ENCODE results near the gene TMEM19. TPM values are rescaled to one million over a fixed set of nuclear protein-coding genes. Genes with fewer than 3 reads are reported as not detected.

The TMEM19 gene
- polyA plus RNA-seq, 1 of the 3 experiments (the other 2 are of a cell fraction): 12.6 TPM

DNA sequence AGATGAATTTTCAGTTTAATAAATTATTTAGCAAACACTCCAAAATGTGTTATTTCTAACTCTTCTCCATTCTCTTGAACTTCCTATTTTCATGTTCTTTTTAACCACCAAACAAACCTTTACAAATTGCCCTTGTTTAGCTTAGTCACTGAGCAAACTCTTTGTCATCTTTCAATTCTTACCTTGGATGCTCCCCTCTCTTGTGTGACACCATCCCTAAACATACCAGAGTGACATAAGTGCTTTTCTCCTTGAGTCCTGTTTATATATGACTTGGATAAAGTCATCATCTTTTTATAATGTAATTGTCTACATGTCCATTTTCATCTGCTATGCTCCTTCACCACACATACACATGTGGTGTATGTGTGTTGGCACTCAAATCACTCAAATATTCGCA is 3.4 kb upstream of the TMEM19 start:
- no peak for DNase-seq
- H4K20me1 ChIP-seq (ENCODE audit: insufficient read depth): no peaks in the 10 kb centered on the region
- H3K4me1 ChIP-seq (ENCODE audit: control insufficient read depth in 1 of 2, insufficient read depth in 2 of 2, low read depth in 1 of 2, low read length in 1 of 2): peaks cover 0 to 2% of the 10 kb centered on the region in 2 experiments; a peak in 1 of 4 replicates
- H2AFZ ChIP-seq (ENCODE audit: low read depth): no peak overlapping the region
- TF ChIP-seq FOSL2 (IDR thresholded peaks at IDR 0.05; ENCODE audit: borderline replicate concordance, low read depth): no peak
- no peak for TF ChIP-seq REST (IDR thresholded peaks at IDR 0.05; ENCODE audit: low read depth, low read length)
- no peak for TF ChIP-seq EP300 (IDR thresholded peaks at IDR 0.05; ENCODE audit: borderline replicate concordance in 1 of 2, low read depth in 1 of 2, low read length in 1 of 2)
- TF ChIP-seq POLR2AphosphoS5 (IDR thresholded peaks at IDR 0.05; ENCODE audit: low read depth, low read length): no peak
- no peak for TF ChIP-seq MXI1 (IDR thresholded peaks at IDR 0.05; ENCODE audit: low read depth, low read length)
- peaks cover 5% of the 10 kb centered on the region for H3F3A ChIP-seq (replicated peaks; ENCODE audit: insufficient read depth)
- H3K27ac ChIP-seq (ENCODE audit: low read depth in 2 of 2, low read length in 1 of 2): no peak overlapping the region
- H3K9ac ChIP-seq: no peak overlapping the region
- no peak overlapping the region for H3K4me3 ChIP-seq (ENCODE audit: low read depth in 2 of 2, low read length in 1 of 2)
- H3K27me3 ChIP-seq (ENCODE audit: insufficient read depth): no peaks in the 10 kb centered on the region
- WGBS (ENCODE audit: low lambda C conversion rate): 90% methylated on average over 1 of the region's 1 CpG
- H3K79me2 ChIP-seq (ENCODE audit: insufficient read depth): peaks cover 11% of the 10 kb centered on the region
- POLR2A ChIA-PET: no interaction called here
- CTCF ChIA-PET: no interaction called here
- no peaks in the 10 kb centered on the region for H3K9me2 ChIP-seq
- no peaks in the 10 kb centered on the region for H3K9me3 ChIP-seq
- no peaks in the 10 kb centered on the region for H3K36me3 ChIP-seq (replicated peaks in 1 of 2; ENCODE audit: control insufficient read depth in 1 of 2, insufficient read depth in 2 of 2, low read length in 1 of 2)
- no peak overlapping the region for H3K4me2 ChIP-seq

GRCh38 chr12:71683633-71684032 is 2.2 kb upstream of the TMEM19 start:
- peaks cover 9% of the 10 kb centered on the region for H3F3A ChIP-seq (replicated peaks; ENCODE audit: insufficient read depth)
- 87% methylated on average over 5 of the region's 5 CpGs for WGBS (ENCODE audit: low lambda C conversion rate)
- H3K4me2 ChIP-seq: no peak overlapping the region
- no peaks in the 10 kb centered on the region for H3K36me3 ChIP-seq (replicated peaks in 1 of 2; ENCODE audit: control insufficient read depth in 1 of 2, insufficient read depth in 2 of 2, low read length in 1 of 2)
- TF ChIP-seq, protein P1, sequence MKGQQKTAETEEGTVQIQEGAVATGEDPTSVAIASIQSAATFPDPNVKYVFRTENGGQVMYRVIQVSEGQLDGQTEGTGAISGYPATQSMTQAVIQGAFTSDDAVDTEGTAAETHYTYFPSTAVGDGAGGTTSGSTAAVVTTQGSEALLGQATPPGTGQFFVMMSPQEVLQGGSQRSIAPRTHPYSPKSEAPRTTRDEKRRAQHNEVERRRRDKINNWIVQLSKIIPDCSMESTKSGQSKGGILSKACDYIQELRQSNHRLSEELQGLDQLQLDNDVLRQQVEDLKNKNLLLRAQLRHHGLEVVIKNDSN (IDR thresholded peaks at IDR 0.05; ENCODE audit: borderline replicate concordance, low read depth): no peak
- TF ChIP-seq TAF1 (IDR thresholded peaks at IDR 0.05; ENCODE audit: borderline replicate concordance, low read depth, low read length) (no peak), FOSL2 (IDR thresholded peaks at IDR 0.05; ENCODE audit: borderline replicate concordance, low read depth) (no peak), NRF1 (IDR thresholded peaks at IDR 0.05; ENCODE audit: low read depth, low read length) (no peak), PBX3 (IDR thresholded peaks at IDR 0.05) (no peak), RAD21 (IDR thresholded peaks at IDR 0.05; ENCODE audit: low read length) (no peak), TEAD4 (IDR thresholded peaks at IDR 0.05; ENCODE audit: borderline replicate concordance, insufficient read depth) (no peak), SIN3A (IDR thresholded peaks at IDR 0.05; ENCODE audit: borderline replicate concordance, low read depth, low read length) (no peak), IRF3 (IDR thresholded peaks at IDR 0.05; ENCODE audit: low read depth, low read length) (no peak), FOXM1 (IDR thresholded peaks at IDR 0.05; ENCODE audit: low read depth) (no peak), NFIC (IDR thresholded peaks at IDR 0.05; ENCODE audit: borderline replicate concordance) (no peak)
- TF ChIP-seq, protein P2, sequence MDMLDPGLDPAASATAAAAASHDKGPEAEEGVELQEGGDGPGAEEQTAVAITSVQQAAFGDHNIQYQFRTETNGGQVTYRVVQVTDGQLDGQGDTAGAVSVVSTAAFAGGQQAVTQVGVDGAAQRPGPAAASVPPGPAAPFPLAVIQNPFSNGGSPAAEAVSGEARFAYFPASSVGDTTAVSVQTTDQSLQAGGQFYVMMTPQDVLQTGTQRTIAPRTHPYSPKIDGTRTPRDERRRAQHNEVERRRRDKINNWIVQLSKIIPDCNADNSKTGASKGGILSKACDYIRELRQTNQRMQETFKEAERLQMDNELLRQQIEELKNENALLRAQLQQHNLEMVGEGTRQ (IDR thresholded peaks at IDR 0.05; ENCODE audit: borderline replicate concordance, low read depth, low read length): no peak
- TF ChIP-seq, protein P3, sequence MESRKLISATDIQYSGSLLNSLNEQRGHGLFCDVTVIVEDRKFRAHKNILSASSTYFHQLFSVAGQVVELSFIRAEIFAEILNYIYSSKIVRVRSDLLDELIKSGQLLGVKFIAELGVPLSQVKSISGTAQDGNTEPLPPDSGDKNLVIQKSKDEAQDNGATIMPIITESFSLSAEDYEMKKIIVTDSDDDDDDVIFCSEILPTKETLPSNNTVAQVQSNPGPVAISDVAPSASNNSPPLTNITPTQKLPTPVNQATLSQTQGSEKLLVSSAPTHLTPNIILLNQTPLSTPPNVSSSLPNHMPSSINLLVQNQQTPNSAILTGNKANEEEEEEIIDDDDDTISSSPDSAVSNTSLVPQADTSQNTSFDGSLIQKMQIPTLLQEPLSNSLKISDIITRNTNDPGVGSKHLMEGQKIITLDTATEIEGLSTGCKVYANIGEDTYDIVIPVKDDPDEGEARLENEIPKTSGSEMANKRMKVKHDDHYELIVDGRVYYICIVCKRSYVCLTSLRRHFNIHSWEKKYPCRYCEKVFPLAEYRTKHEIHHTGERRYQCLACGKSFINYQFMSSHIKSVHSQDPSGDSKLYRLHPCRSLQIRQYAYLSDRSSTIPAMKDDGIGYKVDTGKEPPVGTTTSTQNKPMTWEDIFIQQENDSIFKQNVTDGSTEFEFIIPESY (IDR thresholded peaks at IDR 0.05; ENCODE audit: borderline replicate concordance, low read depth): no peak
- H3K27me3 ChIP-seq (ENCODE audit: insufficient read depth): no peaks in the 10 kb centered on the region
- no peak for DNase-seq
- CTCF ChIA-PET: interaction anchor here (0.8 kb wide), 1 partner anchor 63 kb away, joined by 3 read pairs; no protein-coding TSS in a partner anchor
- peaks cover 2 to 4% of the 10 kb centered on the region in 2 experiments; a peak in 3 of 4 replicates for H3K4me1 ChIP-seq (ENCODE audit: control insufficient read depth in 1 of 2, insufficient read depth in 2 of 2, low read depth in 1 of 2, low read length in 1 of 2)
- H3K79me2 ChIP-seq (ENCODE audit: insufficient read depth): peaks cover 23% of the 10 kb centered on the region
- H3K9me3 ChIP-seq: no peaks in the 10 kb centered on the region
- H3K27ac ChIP-seq (ENCODE audit: low read depth in 2 of 2, low read length in 1 of 2): no peak overlapping the region
- no peak overlapping the region for H2AFZ ChIP-seq (ENCODE audit: low read depth)
- no peak overlapping the region for H3K9ac ChIP-seq
- no peaks in the 10 kb centered on the region for H3K9me2 ChIP-seq
- POLR2A ChIA-PET: no interaction called here
- H4K20me1 ChIP-seq (ENCODE audit: insufficient read depth): no peaks in the 10 kb centered on the region
- H3K4me3 ChIP-seq (ENCODE audit: low read depth in 2 of 2, low read length in 1 of 2): no peak overlapping the region

Measured in SK-N-SH (cell line).